K562 (cell line): Measurements from ENCODE around the gene CNFN. TPM values are rescaled to one million over a fixed set of nuclear protein-coding genes. Genes with fewer than 3 reads are reported as not detected.

Experiments
- ATAC-seq: fragments of 200-7000 bp; cut with Tn5 transposase; 3 replicates; pipeline ENCODE4 v1.9.1; 2020; ENCODE audit warnings: moderate library complexity
- BruUV-seq: library from RNA; stranded (reverse); fragments of 400-500 nt; replicated peaks from 2 replicates; lab custom pipeline; 2021; lab: Mats Ljungman, UMichigan
- CTCF ChIA-PET: fragments of 300-600 bp; formaldehyde crosslinking; extraction: SDS; loops from one replicate; lab custom pipeline; 2021; ENCODE audit warnings: low intra/inter-chr PET ratio; lab: Yijun Ruan, JAX
- POLR2A ChIA-PET: fragments of 300-600, 350-650 bp; sonication (Branson Sonifier 250); formaldehyde crosslinking; extraction: SDS; loops from one replicate; lab custom pipeline; 2021; ENCODE audit warnings: antibody characterized with exemption, inconsistent platforms; lab: Yijun Ruan, JAX
- DNase-seq, 4 experiments: peaks; one replicate each; pipeline versions ENCODE4 v3.0.0 to v3.0.0-alpha.2; 2011 to 2018; ENCODE audit warnings: low spot score in 3 of 4, mixed read lengths in 3 of 4; ENCODE audit errors: extremely low read depth in 1 of 4
- FAIRE-seq: peaks from 2 replicates; lab custom pipeline; 2011; peaks lifted over from hg19 to GRCh38; lab: Jason Lieb, UNC
- H2AFZ ChIP-seq: 2 replicates; pipeline ENCODE4 v1.6.0; 2011; ENCODE audit warnings: low read depth, low read length, control low read depth, inconsistent platforms
- H3K27ac ChIP-seq: fragments of 200-600 bp; 3 replicates; pipeline ENCODE4 v1.8.0; 2011; ENCODE audit warnings: low read depth, mild to moderate bottlenecking, control low read depth, inconsistent platforms, low read length, moderate library complexity, mixed read lengths; ENCODE audit errors: extremely low read depth
- H3K27me3 ChIP-seq, 2 experiments: fragments of 300-600 bp in 1 of 2; 2 replicates in 1 of 2; 3 replicates in 1 of 2; pipeline versions ENCODE4 v1.6.0 to v1.8.0; 2011; ENCODE audit warnings: inconsistent platforms in 2 of 2, low read length in 2 of 2, mild to moderate bottlenecking in 1 of 2, mixed read lengths in 1 of 2, moderate library complexity in 1 of 2; ENCODE audit not compliant: control insufficient read depth in 2 of 2, insufficient read depth in 2 of 2
- H3K36me3 ChIP-seq: fragments of 300-600 bp; 3 replicates; pipeline ENCODE4 v1.8.0; 2011; ENCODE audit warnings: mild to moderate bottlenecking, low read length, inconsistent platforms; ENCODE audit not compliant: control insufficient read depth, insufficient read depth
- H3K4me1 ChIP-seq, 2 experiments: fragments of 200-600 bp in 1 of 2; replicated peaks in 1 of 2; 2 replicates in 1 of 2; 3 replicates in 1 of 2; pipeline versions ENCODE4 v1.5.1 to v1.8.0; 2011; ENCODE audit warnings: inconsistent platforms in 2 of 2, low read length in 2 of 2, mild to moderate bottlenecking in 1 of 2, mixed read lengths in 1 of 2, moderate library complexity in 1 of 2; ENCODE audit not compliant: control insufficient read depth in 2 of 2, insufficient read depth in 2 of 2
- H3K4me2 ChIP-seq: 2 replicates; pipeline ENCODE4 v1.6.1; 2011; ENCODE audit warnings: low read length, control low read depth, inconsistent platforms, mixed read lengths; ENCODE audit not compliant: insufficient read depth
- H3K4me3 ChIP-seq: fragments of 200-600 bp; sonication (generic), shearing (Covaris generic); 2 replicates; pipeline ENCODE4 v1.5.1; 2016; ENCODE audit warnings: control low read depth, inconsistent platforms
- H3K79me2 ChIP-seq: fragments of 200-600 bp; 3 replicates; pipeline ENCODE4 v1.8.0; 2011; ENCODE audit warnings: low read length, inconsistent platforms; ENCODE audit not compliant: control insufficient read depth, insufficient read depth
- H3K9ac ChIP-seq, 2 experiments: 2 replicates each; pipeline versions ENCODE4 v1.6.0 to v1.6.1; 2011; ENCODE audit warnings: low read depth in 2 of 2, low read length in 2 of 2, control low read depth in 1 of 2, inconsistent platforms in 1 of 2, mild to moderate bottlenecking in 1 of 2, mixed read lengths in 1 of 2; ENCODE audit not compliant: insufficient read depth in 1 of 2
- H3K9me1 ChIP-seq: one replicate; pipeline ENCODE4 v1.6.0; 2011; ENCODE audit warnings: inconsistent platforms, mild to moderate bottlenecking, low read length, moderate library complexity; ENCODE audit not compliant: control insufficient read depth, insufficient read depth
- H3K9me3 ChIP-seq: replicated peaks from 2 replicates; pipeline ENCODE4 v1.5.1; 2011; ENCODE audit warnings: low read depth, low read length, inconsistent platforms; ENCODE audit not compliant: control insufficient read depth, insufficient read depth
- H4K20me1 ChIP-seq: replicated peaks from 2 replicates; pipeline ENCODE4 v1.6.1; 2011; ENCODE audit warnings: low read length, inconsistent platforms, mixed read lengths; ENCODE audit not compliant: control insufficient read depth, insufficient read depth
- CBX5 ChIP-seq: IDR thresholded peaks from 2 replicates; pipeline ENCODE4 v1.6.1; 2014; ENCODE audit warnings: low read depth, borderline replicate concordance
- E2F3 ChIP-seq: fragments of 250-450 bp; sonication (Bioruptor Pico); IDR thresholded peaks from 2 replicates; pipeline ENCODE4 v1.4.0; 2020; ENCODE audit warnings: mild to moderate bottlenecking
- MAFK ChIP-seq: IDR thresholded peaks from 2 replicates; pipeline ENCODE4 v1.6.1; 2011; ENCODE audit warnings: low read length, improper control_type of control experiment
- NR1H2 ChIP-seq: sonication (generic); formaldehyde crosslinking; IDR thresholded peaks from 2 replicates; pipeline ENCODE4 v1.4.0; 2020; ENCODE audit warnings: mild to moderate bottlenecking, missing genetic modification reagents
- POLR2G ChIP-seq: fragments of 200-400 bp; formaldehyde crosslinking; IDR thresholded peaks from 2 replicates; pipeline ENCODE4 v1.6.1; 2017; ENCODE audit warnings: low read depth, mild to moderate bottlenecking, antibody characterized with exemption, low read length, moderate library complexity
- RFX5 ChIP-seq: IDR thresholded peaks from 2 replicates; pipeline ENCODE4 v1.6.1; 2011; ENCODE audit warnings: low read depth, mild to moderate bottlenecking, improper control_type of control experiment, low read length
- ZNF277 ChIP-seq: fragments of 250-450 bp; sonication (Bioruptor Pico); IDR thresholded peaks from 2 replicates; pipeline ENCODE4 v1.8.0; 2022; ENCODE audit warnings: inconsistent platforms, mild to moderate bottlenecking, moderate library complexity, borderline replicate concordance
- ZNF311 ChIP-seq: fragments of 250-450 bp; sonication (Bioruptor Pico); IDR thresholded peaks from 2 replicates; pipeline ENCODE4 v1.4.0; 2020; ENCODE audit warnings: mild to moderate bottlenecking, moderate library complexity
- WGBS: fragments of 100-300 bp; shearing (Covaris generic); methylation state at CpG from one replicate; pipeline ENCODE4 v1.1.6; 2016; ENCODE audit warnings: low coverage, mixed read lengths; ENCODE audit not compliant: insufficient coverage; ENCODE audit errors: missing lambda C conversion rate; 5-methylcytosine and 5-hydroxymethylcytosine counted together
- in situ Hi-C: fragments of 300-500 bp; cut with MboI; formaldehyde crosslinking; loops from 4 replicates; pipeline ENCODE4 v1.15.0; 2018; ENCODE audit warnings: inconsistent platforms, mixed read lengths
- intact Hi-C: fragments of 100-400 bp; cut with micrococcal nuclease; formaldehyde crosslinking; loops from 2 replicates; pipeline ENCODE4 v1.14.2; 2022
- polyA plus RNA-seq, 8 experiments: library from polyadenylated mRNA; depleted of rRNA in 4 of 8; stranded (reverse) in 5 of 8; unstranded in 3 of 8; fragments of >200 nt; fragmentation: Nextera tagmentation in 2 of 8; fragmentation: Illumina TruSeq in 1 of 8; extraction: Ambion mirVana in 2 of 8; extraction: Trizol in 1 of 8; gene quantifications; 2 replicates each; pipeline versions ENCODE4 v1.2.1 to v1.2.3, GENCODE V29; 2011 to 2014; ENCODE audit warnings: inconsistent platforms in 1 of 8, missing spikeins in 1 of 8
- total RNA-seq, 7 experiments: library from RNA; depleted of rRNA in 6 of 7; stranded (reverse); fragments of >200 nt in 6 of 7; fragmentation: Illumina TruSeq in 2 of 7; extraction: Trizol in 2 of 7; gene quantifications; 2 replicates each; pipeline versions ENCODE4 v1.2.1 to v1.2.3, GENCODE V29; 2011 to 2021; ENCODE audit warnings: low replicate concordance in 1 of 7
- TF ChIP-seq, protein P1 (sequence below): fragments of 450-650 bp; IDR thresholded peaks from 2 replicates; pipeline ENCODE4 v1.7.1; 2018; ENCODE audit warnings: mild to moderate bottlenecking, low read depth; ENCODE audit not compliant: partially characterized antibody

The CNFN gene
- total and polyA plus RNA-seq, 9 of the 15 experiments (the other 6 are each of a cell fraction or from before 2014, with no cell fraction given): 0.18 to 0.52 (median 0.27) TPM; not detected in 5

DNA sequence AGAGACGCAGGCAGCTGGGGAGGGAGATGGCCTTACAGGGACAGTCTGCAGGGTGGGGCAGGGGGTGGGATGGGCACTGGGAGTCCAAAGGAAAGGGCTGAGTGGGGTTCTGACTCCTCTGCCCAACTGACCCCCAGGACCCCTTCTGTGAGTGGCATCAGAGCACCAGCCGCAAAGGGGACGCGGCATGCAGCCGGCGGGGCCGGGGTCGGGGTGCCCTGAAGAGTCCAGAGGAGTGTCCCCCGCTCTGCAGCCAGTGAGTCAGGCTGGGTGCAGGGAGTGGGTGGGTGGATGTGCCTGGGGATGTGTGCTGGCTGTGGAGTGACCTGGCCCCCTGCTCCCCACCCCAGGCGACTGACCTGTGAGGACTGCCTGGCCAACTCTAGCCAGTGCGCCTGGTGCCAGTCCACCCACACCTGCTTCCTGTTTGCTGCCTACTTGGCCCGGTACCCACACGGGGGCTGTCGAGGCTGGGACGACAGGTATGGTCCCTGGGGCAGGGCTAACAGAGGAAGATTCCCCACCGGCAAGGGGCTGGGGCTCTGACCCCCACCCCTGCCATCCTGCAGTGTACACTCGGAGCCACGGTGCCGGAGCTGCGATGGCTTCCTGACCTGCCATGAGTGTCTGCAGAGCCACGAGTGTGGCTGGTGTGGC, 38.9 kb downstream of the CNFN start:
- in situ Hi-C loops: no loop called here
- no TSS peak for BruUV-seq
- DNase-seq: no peak

More for the DNA sequence above, 38.9 kb downstream of the CNFN start:
- no peaks in the 10 kb centered on the region for H3K9me3 ChIP-seq
- FAIRE-seq (no peak), ATAC-seq (no peak)
- POLR2A ChIA-PET: no interaction called here
- intact Hi-C loops: no loop called here
- no peak overlapping the region for H2AFZ ChIP-seq
- no peak overlapping the region for H3K4me2 ChIP-seq
- no peaks in the 10 kb centered on the region for H3K79me2 ChIP-seq
- CTCF ChIA-PET: no interaction called here
- no peaks in the 10 kb centered on the region; the same call in 2 of the 3 replicates for H3K36me3 ChIP-seq
- H4K20me1 ChIP-seq: no peaks in the 10 kb centered on the region
- H3K27ac ChIP-seq: no peak overlapping the region
- H3K4me3 ChIP-seq: no peak overlapping the region
- no peaks in the 10 kb centered on the region for H3K27me3 ChIP-seq
- H3K4me1 ChIP-seq: peaks cover 0 to 24% of the 10 kb centered on the region in 2 experiments; a peak in 2 of 5 replicates
- no peak overlapping the region; a peak in 1 of 4 replicates for H3K9ac ChIP-seq
- no peaks in the 10 kb centered on the region for H3K9me1 ChIP-seq
- 62% methylated on average over 13 of the region's 21 CpGs for WGBS
- no peak for TF ChIP-seq RFX5
- no peak for TF ChIP-seq E2F3 (CRISPR knock-in tag)
- 0 out of 2 replicates have a peak, but pooled peaks have one; percentile 34 for TF ChIP-seq POLR2G
- TF ChIP-seq MAFK: no peak
- TF ChIP-seq CBX5: no peak
- TF ChIP-seq, protein P1, sequence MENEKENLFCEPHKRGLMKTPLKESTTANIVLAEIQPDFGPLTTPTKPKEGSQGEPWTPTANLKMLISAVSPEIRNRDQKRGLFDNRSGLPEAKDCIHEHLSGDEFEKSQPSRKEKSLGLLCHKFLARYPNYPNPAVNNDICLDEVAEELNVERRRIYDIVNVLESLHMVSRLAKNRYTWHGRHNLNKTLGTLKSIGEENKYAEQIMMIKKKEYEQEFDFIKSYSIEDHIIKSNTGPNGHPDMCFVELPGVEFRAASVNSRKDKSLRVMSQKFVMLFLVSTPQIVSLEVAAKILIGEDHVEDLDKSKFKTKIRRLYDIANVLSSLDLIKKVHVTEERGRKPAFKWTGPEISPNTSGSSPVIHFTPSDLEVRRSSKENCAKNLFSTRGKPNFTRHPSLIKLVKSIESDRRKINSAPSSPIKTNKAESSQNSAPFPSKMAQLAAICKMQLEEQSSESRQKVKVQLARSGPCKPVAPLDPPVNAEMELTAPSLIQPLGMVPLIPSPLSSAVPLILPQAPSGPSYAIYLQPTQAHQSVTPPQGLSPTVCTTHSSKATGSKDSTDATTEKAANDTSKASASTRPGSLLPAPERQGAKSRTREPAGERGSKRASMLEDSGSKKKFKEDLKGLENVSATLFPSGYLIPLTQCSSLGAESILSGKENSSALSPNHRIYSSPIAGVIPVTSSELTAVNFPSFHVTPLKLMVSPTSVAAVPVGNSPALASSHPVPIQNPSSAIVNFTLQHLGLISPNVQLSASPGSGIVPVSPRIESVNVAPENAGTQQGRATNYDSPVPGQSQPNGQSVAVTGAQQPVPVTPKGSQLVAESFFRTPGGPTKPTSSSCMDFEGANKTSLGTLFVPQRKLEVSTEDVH: no peak
- TF ChIP-seq ZNF277 (CRISPR knock-in tag): no peak
- no peak for TF ChIP-seq NR1H2 (CRISPR knock-in tag)
- no peak for TF ChIP-seq ZNF311 (CRISPR knock-in tag)
